Measurements from ENCODE around the gene RNLS.

- TF ChIP-seq CTCF (IDR thresholded peaks at IDR 0.05) (no peak), POLR2AphosphoS5 (IDR thresholded peaks at IDR 0.05) (no peak), POLR2A (IDR thresholded peaks at IDR 0.05) (no peak), EP300 (IDR thresholded peaks at IDR 0.05) (no peak)
Observed at GRCh38 chr10:88392222-88392621, 190.9 kb downstream of the RNLS start.

Measured in sigmoid colon (tissue), 4 donors.